ENCODE results near the gene IFRD1.

Gene IFRD1

GRCh38 chr7:112504093-112504695, 53.9 kb downstream of the IFRD1 start:
- no peak for TF ChIP-seq CSDC2 (CRISPR knock-in tag; IDR thresholded peaks at IDR 0.05)
- TF ChIP-seq TSHZ2 (CRISPR knock-in tag; IDR thresholded peaks at IDR 0.05), result no peak
- no peak for TF ChIP-seq OSR1 (CRISPR knock-in tag; IDR thresholded peaks at IDR 0.05)
- no peak for TF ChIP-seq POU6F1 (CRISPR knock-in tag; IDR thresholded peaks at IDR 0.05; ENCODE audit: borderline replicate concordance, low read depth)
- no peak for ATAC-seq

- no peak for TF ChIP-seq ZNF70 (CRISPR knock-in tag; IDR thresholded peaks at IDR 0.05)
- TF ChIP-seq ZNF8 (CRISPR knock-in tag; IDR thresholded peaks at IDR 0.05), result no peak
- no peak for TF ChIP-seq TSHZ2 (CRISPR knock-in tag; IDR thresholded peaks at IDR 0.05)
- no peak for TF ChIP-seq TCF4 (CRISPR knock-in tag; IDR thresholded peaks at IDR 0.05; ENCODE audit: borderline replicate concordance)
- TF ChIP-seq PPARA (CRISPR knock-in tag; IDR thresholded peaks at IDR 0.05; ENCODE audit: borderline replicate concordance), result no peak
- TF ChIP-seq CSRNP3 (CRISPR knock-in tag; IDR thresholded peaks at IDR 0.05), result no peak
- ATAC-seq, result no peak
These were observed 55.2 kb downstream of the IFRD1 start for GRCh38 chr7:112505495-112505894.

GRCh38 chr7:112508404-112508803, 58.1 kb downstream of the IFRD1 start:
- no peak for ATAC-seq
- no peak for TF ChIP-seq ZNF70 (CRISPR knock-in tag; IDR thresholded peaks at IDR 0.05)
- no peak for TF ChIP-seq RARB (CRISPR knock-in tag; IDR thresholded peaks at IDR 0.05)
- no peak for TF ChIP-seq TCF4 (CRISPR knock-in tag; IDR thresholded peaks at IDR 0.05; ENCODE audit: borderline replicate concordance)

- no peak for TF ChIP-seq CSRNP3 (CRISPR knock-in tag; IDR thresholded peaks at IDR 0.05)
- TF ChIP-seq GLIS3 (CRISPR knock-in tag; IDR thresholded peaks at IDR 0.05), result no peak
- no peak for TF ChIP-seq ESRRG (CRISPR knock-in tag; IDR thresholded peaks at IDR 0.05)
- TF ChIP-seq PPARA (CRISPR knock-in tag; IDR thresholded peaks at IDR 0.05; ENCODE audit: borderline replicate concordance), result no peak
- no peak for TF ChIP-seq CSDC2 (CRISPR knock-in tag; IDR thresholded peaks at IDR 0.05)
- TF ChIP-seq POU6F1 (CRISPR knock-in tag; IDR thresholded peaks at IDR 0.05; ENCODE audit: borderline replicate concordance, low read depth), result no peak
- no peak for TF ChIP-seq ZNF565 (CRISPR knock-in tag; conservative IDR thresholded peaks at IDR 0.05; ENCODE audit: low read depth)
- TF ChIP-seq BACH2 (CRISPR knock-in tag; IDR thresholded peaks at IDR 0.05; ENCODE audit: borderline replicate concordance), result no peak
- no peak for TF ChIP-seq ZC3H10 (CRISPR knock-in tag; IDR thresholded peaks at IDR 0.05)
- no peak for TF ChIP-seq ZNF8 (CRISPR knock-in tag; IDR thresholded peaks at IDR 0.05)
- TF ChIP-seq PATZ1 (CRISPR knock-in tag; IDR thresholded peaks at IDR 0.05; ENCODE audit: borderline replicate concordance), result no peak
- no peak for TF ChIP-seq ISL1 (CRISPR knock-in tag; IDR thresholded peaks at IDR 0.05)
- TF ChIP-seq TCF4 (CRISPR knock-in tag; IDR thresholded peaks at IDR 0.05; ENCODE audit: borderline replicate concordance), result no peak
- TF ChIP-seq SNAI2 (CRISPR knock-in tag; IDR thresholded peaks at IDR 0.05), result no peak
- no peak for TF ChIP-seq ZFP30 (CRISPR knock-in tag; IDR thresholded peaks at IDR 0.05)
- no peak for ATAC-seq
These were observed 59.1 kb downstream of the IFRD1 start for GRCh38 chr7:112509402-112509801.

All from SK-N-SH treated with all-trans-retinoic acid at 6 μM for 48 hours (cell line).